Fibroblast of lung (primary cell): ENCODE data around the gene TASP1. TPM values are rescaled to one million over a fixed set of nuclear protein-coding genes. Genes with fewer than 3 reads are reported as not detected.

ENCODE experiments used
- DNase-seq, 2 donors: peaks; one replicate each; pipeline versions ENCODE4 v3.0.0 to v3.0.0-alpha.2; 2010; ENCODE audit warnings: low read depth in 2 of 2
- H2AFZ ChIP-seq: 2 replicates; pipeline ENCODE4 v1.5.1; 2012; ENCODE audit warnings: low read length, control low read depth, inconsistent platforms
- H3K27ac ChIP-seq: 2 replicates; pipeline ENCODE4 v1.5.1; 2011; ENCODE audit warnings: low read length, control low read depth; ENCODE audit not compliant: insufficient read depth
- H3K27me3 ChIP-seq: 2 replicates; pipeline ENCODE4 v1.5.1; 2011; ENCODE audit warnings: mild to moderate bottlenecking, low read length; ENCODE audit not compliant: control insufficient read depth, insufficient read depth
- H3K36me3 ChIP-seq: 2 replicates; pipeline ENCODE4 v1.5.1; 2011; ENCODE audit warnings: low read length; ENCODE audit not compliant: control insufficient read depth, insufficient read depth
- H3K4me1 ChIP-seq: 2 replicates; pipeline ENCODE4 v1.5.1; 2011; ENCODE audit warnings: low read length; ENCODE audit not compliant: control insufficient read depth, insufficient read depth; ENCODE audit errors: extremely low read depth
- H3K4me2 ChIP-seq: 2 replicates; pipeline ENCODE4 v1.5.1; 2011; ENCODE audit warnings: low read length, control low read depth; ENCODE audit not compliant: insufficient read depth; ENCODE audit errors: extremely low read depth
- H3K4me3 ChIP-seq, 4 experiments: fragments of 200-600 bp in 1 of 4; sonication (generic) in 1 of 4; replicated peaks in 1 of 4; 2 replicates each; pipeline ENCODE4 v1.5.1; 2011 to 2016; ENCODE audit warnings: low read length in 4 of 4, low read depth in 3 of 4, mild to moderate bottlenecking in 3 of 4, control low read depth in 2 of 4, inconsistent platforms in 1 of 4, mixed read lengths in 1 of 4; ENCODE audit not compliant: insufficient read depth in 1 of 4; ENCODE audit errors: control extremely low read depth in 1 of 4
- H3K79me2 ChIP-seq: 2 replicates; pipeline ENCODE4 v1.5.1; 2012; ENCODE audit warnings: mild to moderate bottlenecking, low read length, inconsistent platforms; ENCODE audit not compliant: control insufficient read depth, insufficient read depth
- H3K9ac ChIP-seq: 2 replicates; pipeline ENCODE4 v1.5.1; 2011; ENCODE audit warnings: mild to moderate bottlenecking, low read length, control low read depth; ENCODE audit not compliant: insufficient read depth
- H3K9me3 ChIP-seq: 2 replicates; pipeline ENCODE4 v1.5.1; 2012; ENCODE audit warnings: low read depth, low read length; ENCODE audit not compliant: control insufficient read depth, insufficient read depth
- H4K20me1 ChIP-seq: 2 replicates; pipeline ENCODE4 v1.5.1; 2011; ENCODE audit warnings: low read length; ENCODE audit not compliant: control insufficient read depth, insufficient read depth; ENCODE audit errors: extremely low read depth
- CTCF ChIP-seq, 2 donors: IDR thresholded peaks in 1 of 2; conservative IDR thresholded peaks in 1 of 2; 1 replicate in 1 of 2; 2 replicates in 1 of 2; pipeline ENCODE4 v1.5.1; 2011 to 2012; ENCODE audit warnings: low read length in 2 of 2, control low read depth in 1 of 2, inconsistent platforms in 1 of 2, low read depth in 1 of 2, mild to moderate bottlenecking in 1 of 2
- EZH2 ChIP-seq: IDR thresholded peaks from 2 replicates; pipeline ENCODE4 v1.5.1; 2012; ENCODE audit warnings: low read length, control low read depth, mild to moderate bottlenecking; ENCODE audit errors: missing control alignments
- polyA plus RNA-seq, 2 donors: library from polyadenylated mRNA; depleted of rRNA in 1 of 2; stranded (reverse) in 1 of 2; unstranded in 1 of 2; fragments of >200 nt; gene quantifications; 2 replicates each; pipeline ENCODE4 v1.2.1, GENCODE V29; 2011 to 2012; ENCODE audit warnings: missing spikeins in 1 of 2
- total RNA-seq: library from RNA; depleted of rRNA; stranded (reverse); fragments of >200 nt; gene quantifications from 2 replicates; pipeline ENCODE4 v1.2.1, GENCODE V29; 2014

TASP1 gene
- total and polyA plus RNA-seq, 2 donors (not counting 1 experiment from before 2014, with no cell fraction given) = 6.3 to 13.6 TPM

GRCh38 chr20:13545790-13546189 is 92.9 kb downstream of the TASP1 start:
- no peaks in the 10 kb centered on the region for H3K4me1 ChIP-seq
- TF ChIP-seq EZH2 (no peak), CTCF (conservative IDR thresholded peaks at IDR 0.05 in 1 of 2, IDR thresholded peaks at IDR 0.05 in 1 of 2; ENCODE audit: low read depth in 1 of 2, low read length in 2 of 2) (no peak)
- H3K27me3 ChIP-seq = no peaks in the 10 kb centered on the region
- no peak overlapping the region for H3K9ac ChIP-seq
- H3K36me3 ChIP-seq = no peaks in the 10 kb centered on the region
- H2AFZ ChIP-seq = no peak overlapping the region
- no peak overlapping the region for H3K4me2 ChIP-seq
- H3K4me3 ChIP-seq = no peak overlapping the region
- H3K27ac ChIP-seq = no peak overlapping the region
- H3K79me2 ChIP-seq = no peaks in the 10 kb centered on the region
- H4K20me1 ChIP-seq = no peaks in the 10 kb centered on the region
- no peaks in the 10 kb centered on the region for H3K9me3 ChIP-seq
- peak in 1 of 2 donors; percentile 30 for DNase-seq

GRCh38 chr20:13543783-13544182 is 94.9 kb downstream of the TASP1 start:
- DNase-seq = no peak
- H3K4me3 ChIP-seq = no peak overlapping the region
- H3K27ac ChIP-seq = no peak overlapping the region
- H4K20me1 ChIP-seq = no peaks in the 10 kb centered on the region
- no peak overlapping the region for H2AFZ ChIP-seq
- no peaks in the 10 kb centered on the region for H3K79me2 ChIP-seq
- no peak overlapping the region for H3K9ac ChIP-seq
- H3K27me3 ChIP-seq = no peaks in the 10 kb centered on the region
- no peak for TF ChIP-seq EZH2
- no peak for TF ChIP-seq CTCF (conservative IDR thresholded peaks at IDR 0.05 in 1 of 2, IDR thresholded peaks at IDR 0.05 in 1 of 2; ENCODE audit: low read depth in 1 of 2, low read length in 2 of 2)
- no peaks in the 10 kb centered on the region for H3K9me3 ChIP-seq
- no peak overlapping the region for H3K4me2 ChIP-seq
- no peaks in the 10 kb centered on the region for H3K4me1 ChIP-seq
- no peaks in the 10 kb centered on the region for H3K36me3 ChIP-seq

- DNase-seq = no peak
- TF ChIP-seq CTCF (conservative IDR thresholded peaks at IDR 0.05 in 1 of 2, IDR thresholded peaks at IDR 0.05 in 1 of 2; ENCODE audit: low read depth in 1 of 2, low read length in 2 of 2) = no peak
- TF ChIP-seq EZH2 = no peak
- Histone ChIP-seq H2AFZ (no peak overlapping the region), H4K20me1 (no peaks in the 10 kb centered on the region), H3K4me2 (no peak overlapping the region), H3K9me3 (no peaks in the 10 kb centered on the region), H3K27ac (no peak overlapping the region), H3K27me3 (no peaks in the 10 kb centered on the region), H3K4me3 (no peak overlapping the region), H3K4me1 (no peaks in the 10 kb centered on the region), H3K9ac (no peak overlapping the region), H3K36me3 (no peaks in the 10 kb centered on the region), H3K79me2 (no peaks in the 10 kb centered on the region)
Measured at GRCh38 chr20:13535627-13536026, 103.1 kb downstream of the TASP1 start.
